Measurements from ENCODE around the gene REG1B.

Gene REG1B

DNA sequence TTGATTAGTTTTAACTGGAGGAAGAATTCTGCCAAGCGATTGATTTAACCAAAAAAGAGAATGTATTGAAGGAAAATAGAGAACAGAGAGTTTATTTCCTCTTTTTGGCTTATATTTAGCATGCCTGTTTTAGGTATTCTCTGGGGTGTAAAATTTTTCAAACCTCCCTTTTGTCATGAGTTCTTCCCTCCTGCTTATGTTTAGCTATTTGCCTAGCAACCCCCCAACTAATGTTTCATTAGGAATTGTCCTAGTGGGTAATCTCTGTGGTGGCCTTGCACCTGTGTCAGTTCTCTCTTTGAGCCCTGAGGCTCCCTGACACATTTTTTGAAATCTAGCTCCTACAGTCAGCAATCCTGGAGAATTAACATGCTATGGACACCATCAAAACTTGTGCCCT, 12.5 kb upstream of the REG1B start:
- no peaks in the 10 kb centered on the region for H3K9me3 ChIP-seq (ENCODE audit: insufficient read depth, low read depth, low read length)
- no peak overlapping the region for H3K4me2 ChIP-seq (ENCODE audit: low read depth, low read length, poor library complexity, severe bottlenecking)
- H3K27me3 ChIP-seq (ENCODE audit: insufficient read depth, low read length, poor library complexity, severe bottlenecking): no peaks in the 10 kb centered on the region
- no peak overlapping the region for H2AFZ ChIP-seq (ENCODE audit: low read length)
- H3K9me2 ChIP-seq (replicated peaks; ENCODE audit: low read depth, low read length): no peaks in the 10 kb centered on the region
- H4K20me1 ChIP-seq (ENCODE audit: insufficient read depth, low read length, poor library complexity, severe bottlenecking): no peaks in the 10 kb centered on the region
- no peaks in the 10 kb centered on the region for H3K36me3 ChIP-seq (ENCODE audit: insufficient read depth, low read length)
- no peaks in the 10 kb centered on the region for H3K4me1 ChIP-seq (ENCODE audit: insufficient read depth, low read length, poor library complexity, severe bottlenecking)
- no peak overlapping the region for H3K4me3 ChIP-seq (ENCODE audit: low read length, poor library complexity, severe bottlenecking)
- H3K79me2 ChIP-seq (ENCODE audit: insufficient read depth, low read length): no peaks in the 10 kb centered on the region
- no peak overlapping the region for H3K9ac ChIP-seq (ENCODE audit: low read depth, low read length, poor library complexity, severe bottlenecking)
- no peaks in the 10 kb centered on the region for H3F3A ChIP-seq (ENCODE audit: low read depth)
- no peak for TF ChIP-seq EZH2phosphoT487 (IDR thresholded peaks at IDR 0.05; ENCODE audit: borderline replicate concordance)
- TF ChIP-seq, protein P1, sequence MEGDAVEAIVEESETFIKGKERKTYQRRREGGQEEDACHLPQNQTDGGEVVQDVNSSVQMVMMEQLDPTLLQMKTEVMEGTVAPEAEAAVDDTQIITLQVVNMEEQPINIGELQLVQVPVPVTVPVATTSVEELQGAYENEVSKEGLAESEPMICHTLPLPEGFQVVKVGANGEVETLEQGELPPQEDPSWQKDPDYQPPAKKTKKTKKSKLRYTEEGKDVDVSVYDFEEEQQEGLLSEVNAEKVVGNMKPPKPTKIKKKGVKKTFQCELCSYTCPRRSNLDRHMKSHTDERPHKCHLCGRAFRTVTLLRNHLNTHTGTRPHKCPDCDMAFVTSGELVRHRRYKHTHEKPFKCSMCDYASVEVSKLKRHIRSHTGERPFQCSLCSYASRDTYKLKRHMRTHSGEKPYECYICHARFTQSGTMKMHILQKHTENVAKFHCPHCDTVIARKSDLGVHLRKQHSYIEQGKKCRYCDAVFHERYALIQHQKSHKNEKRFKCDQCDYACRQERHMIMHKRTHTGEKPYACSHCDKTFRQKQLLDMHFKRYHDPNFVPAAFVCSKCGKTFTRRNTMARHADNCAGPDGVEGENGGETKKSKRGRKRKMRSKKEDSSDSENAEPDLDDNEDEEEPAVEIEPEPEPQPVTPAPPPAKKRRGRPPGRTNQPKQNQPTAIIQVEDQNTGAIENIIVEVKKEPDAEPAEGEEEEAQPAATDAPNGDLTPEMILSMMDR (conservative IDR thresholded peaks at IDR 0.05; ENCODE audit: low read length): no peak

DNA sequence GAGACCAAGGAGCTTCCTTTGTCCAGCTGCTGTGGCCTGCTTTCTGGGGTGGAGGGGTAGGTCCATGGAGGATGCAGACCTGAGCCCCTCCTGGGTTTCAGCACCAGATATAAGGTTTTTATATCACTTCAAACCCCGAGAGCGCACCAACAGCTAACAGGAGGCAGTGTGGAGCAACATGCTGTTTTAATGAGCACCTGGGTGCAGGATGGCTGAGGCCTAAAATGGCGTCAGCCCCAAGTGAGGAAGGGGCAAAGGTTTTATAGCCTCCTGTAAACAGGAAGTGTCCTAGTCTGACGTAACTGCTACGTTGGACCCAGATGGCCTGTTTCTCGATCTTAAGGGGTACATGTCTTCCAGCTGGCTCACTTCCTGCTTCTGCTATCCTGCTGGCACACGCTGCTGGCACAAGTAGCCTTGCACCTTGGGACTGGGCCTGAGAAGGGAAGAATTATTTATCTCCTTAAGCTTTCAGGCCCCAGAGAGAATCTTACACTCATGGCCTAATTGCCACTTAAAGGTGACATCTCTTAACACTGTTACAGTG, 11.4 kb upstream of the REG1B start:
- H3K4me3 ChIP-seq (ENCODE audit: low read length, poor library complexity, severe bottlenecking): no peak overlapping the region
- H3K9me3 ChIP-seq (ENCODE audit: insufficient read depth, low read depth, low read length): no peaks in the 10 kb centered on the region
- no peaks in the 10 kb centered on the region for H3F3A ChIP-seq (ENCODE audit: low read depth)
- no peak overlapping the region for H2AFZ ChIP-seq (ENCODE audit: low read length)
- no peaks in the 10 kb centered on the region for H3K79me2 ChIP-seq (ENCODE audit: insufficient read depth, low read length)
- H3K4me1 ChIP-seq (ENCODE audit: insufficient read depth, low read length, poor library complexity, severe bottlenecking): no peaks in the 10 kb centered on the region
- H3K36me3 ChIP-seq (ENCODE audit: insufficient read depth, low read length): no peaks in the 10 kb centered on the region
- H3K4me2 ChIP-seq (ENCODE audit: low read depth, low read length, poor library complexity, severe bottlenecking): no peak overlapping the region
- H3K9me2 ChIP-seq (replicated peaks; ENCODE audit: low read depth, low read length): no peaks in the 10 kb centered on the region
- TF ChIP-seq EZH2phosphoT487 (IDR thresholded peaks at IDR 0.05; ENCODE audit: borderline replicate concordance): no peak
- TF ChIP-seq, protein P1 (conservative IDR thresholded peaks at IDR 0.05; ENCODE audit: low read length): no peak
- no peaks in the 10 kb centered on the region for H4K20me1 ChIP-seq (ENCODE audit: insufficient read depth, low read length, poor library complexity, severe bottlenecking)
- no peak overlapping the region for H3K9ac ChIP-seq (ENCODE audit: low read depth, low read length, poor library complexity, severe bottlenecking)
- no peaks in the 10 kb centered on the region for H3K27me3 ChIP-seq (ENCODE audit: insufficient read depth, low read length, poor library complexity, severe bottlenecking)

DNA sequence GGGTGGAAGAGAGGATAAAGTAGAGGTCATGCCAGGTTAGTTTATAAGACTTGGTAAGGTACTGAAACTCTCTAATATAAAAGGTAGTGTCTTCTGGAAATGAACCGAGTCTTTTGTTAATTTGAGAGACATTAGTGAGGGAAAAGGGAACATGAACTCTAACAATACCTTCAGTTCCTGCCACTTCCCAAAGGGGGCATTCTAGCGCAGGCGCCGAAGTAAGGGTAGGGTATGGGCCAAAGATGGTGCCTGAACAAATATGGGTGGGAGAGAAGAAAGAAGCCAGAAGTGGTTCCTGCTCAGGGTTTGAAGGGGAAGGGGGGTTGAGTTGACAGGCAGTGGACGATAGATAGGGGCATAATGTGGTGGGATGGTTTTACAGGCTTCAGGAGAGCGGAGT, 10.1 kb upstream of the REG1B start:
- H3F3A ChIP-seq (ENCODE audit: low read depth): no peaks in the 10 kb centered on the region
- no peaks in the 10 kb centered on the region for H4K20me1 ChIP-seq (ENCODE audit: insufficient read depth, low read length, poor library complexity, severe bottlenecking)
- no peaks in the 10 kb centered on the region for H3K9me2 ChIP-seq (replicated peaks; ENCODE audit: low read depth, low read length)
- no peak overlapping the region for H3K9ac ChIP-seq (ENCODE audit: low read depth, low read length, poor library complexity, severe bottlenecking)
- TF ChIP-seq EZH2phosphoT487 (IDR thresholded peaks at IDR 0.05; ENCODE audit: borderline replicate concordance): no peak
- TF ChIP-seq, protein P1 (conservative IDR thresholded peaks at IDR 0.05; ENCODE audit: low read length): no peak
- H3K4me3 ChIP-seq (ENCODE audit: low read length, poor library complexity, severe bottlenecking): no peak overlapping the region
- no peak overlapping the region for H2AFZ ChIP-seq (ENCODE audit: low read length)
- H3K9me3 ChIP-seq (ENCODE audit: insufficient read depth, low read depth, low read length): no peaks in the 10 kb centered on the region
- H3K27me3 ChIP-seq (ENCODE audit: insufficient read depth, low read length, poor library complexity, severe bottlenecking): no peaks in the 10 kb centered on the region
- H3K4me1 ChIP-seq (ENCODE audit: insufficient read depth, low read length, poor library complexity, severe bottlenecking): no peaks in the 10 kb centered on the region
- H3K4me2 ChIP-seq (ENCODE audit: low read depth, low read length, poor library complexity, severe bottlenecking): no peak overlapping the region
- H3K79me2 ChIP-seq (ENCODE audit: insufficient read depth, low read length): no peaks in the 10 kb centered on the region
- H3K36me3 ChIP-seq (ENCODE audit: insufficient read depth, low read length): no peaks in the 10 kb centered on the region

Measured in Loucy (cell line).